Loucy (cell line): Measurements from ENCODE around the gene C1RL.

Experiments
- H2AFZ ChIP-seq: fragments of 200-600 bp; sonication (generic); 2 replicates; pipeline ENCODE4 v1.6.0; 2016; ENCODE audit warnings: antibody characterized with exemption, mild to moderate bottlenecking, low read length, moderate library complexity
- H3F3A ChIP-seq: fragments of 200-600 bp; 2 replicates; pipeline ENCODE4 v1.6.0; 2016; ENCODE audit warnings: antibody characterized with exemption, low read depth, mild to moderate bottlenecking
- H3K27me3 ChIP-seq: fragments of 200-600 bp; sonication (generic); 2 replicates; pipeline ENCODE4 v1.6.1; 2014; ENCODE audit warnings: low read length, mild to moderate bottlenecking; ENCODE audit not compliant: insufficient read depth, poor library complexity, severe bottlenecking
- H3K36me3 ChIP-seq: fragments of 200-600 bp; sonication (generic); 2 replicates; pipeline ENCODE4 v1.6.1; 2016; ENCODE audit warnings: low read length; ENCODE audit not compliant: insufficient read depth
- H3K4me1 ChIP-seq: fragments of 200-600 bp; sonication (generic); 2 replicates; pipeline ENCODE4 v1.5.1; 2014; ENCODE audit warnings: low read length, mild to moderate bottlenecking; ENCODE audit not compliant: insufficient read depth, poor library complexity, severe bottlenecking
- H3K4me2 ChIP-seq: fragments of 200-600 bp; sonication (generic); 2 replicates; pipeline ENCODE4 v1.6.0; 2014; ENCODE audit warnings: antibody characterized with exemption, low read length, low read depth, mild to moderate bottlenecking; ENCODE audit not compliant: poor library complexity, severe bottlenecking
- H3K4me3 ChIP-seq: fragments of 200-600 bp; sonication (generic); 2 replicates; pipeline ENCODE4 v1.5.1; 2014; ENCODE audit warnings: low read length, mild to moderate bottlenecking, mixed read lengths; ENCODE audit not compliant: poor library complexity, severe bottlenecking
- H3K79me2 ChIP-seq: fragments of 200-600 bp; sonication (generic); 2 replicates; pipeline ENCODE4 v1.6.1; 2014; ENCODE audit warnings: low read length; ENCODE audit not compliant: insufficient read depth
- H3K9ac ChIP-seq: fragments of 200-600 bp; sonication (generic); 2 replicates; pipeline ENCODE4 v1.6.0; 2014; ENCODE audit warnings: mild to moderate bottlenecking, low read depth, low read length, moderate library complexity; ENCODE audit not compliant: poor library complexity, severe bottlenecking
- H3K9me2 ChIP-seq: fragments of 200-600 bp; sonication (generic); replicated peaks from 2 replicates; pipeline ENCODE4 v1.6.1; 2016; ENCODE audit warnings: low read depth, low read length, mixed read lengths
- H3K9me3 ChIP-seq: fragments of 200-600 bp; sonication (generic); 2 replicates; pipeline ENCODE4 v1.6.1; 2014; ENCODE audit warnings: mild to moderate bottlenecking, antibody characterized with exemption, low read length, low read depth; ENCODE audit not compliant: insufficient read depth
- H4K20me1 ChIP-seq: fragments of 200-600 bp; sonication (generic); 2 replicates; pipeline ENCODE4 v1.6.0; 2014; ENCODE audit warnings: antibody characterized with exemption, low read length, mild to moderate bottlenecking; ENCODE audit not compliant: insufficient read depth, poor library complexity, severe bottlenecking
- CTCF ChIP-seq: fragments of 200-600 bp; sonication (generic); conservative IDR thresholded peaks from 2 replicates; pipeline ENCODE4 v1.5.1; 2014; ENCODE audit warnings: mild to moderate bottlenecking, antibody characterized with exemption, low read length
- EZH2phosphoT487 ChIP-seq: fragments of 200-600 bp; IDR thresholded peaks from 2 replicates; pipeline ENCODE4 v1.6.1; 2018; ENCODE audit warnings: antibody characterized with exemption, mild to moderate bottlenecking, moderate library complexity, borderline replicate concordance

The C1RL gene

GRCh38 chr12:7142809-7143465 is 33.9 kb upstream of the C1RL start:
- H3K36me3 ChIP-seq, result peaks cover 57% of the 10 kb centered on the region; the same call in 1 of the 2 replicates
- no peak overlapping the region for H3K9ac ChIP-seq
- no peaks in the 10 kb centered on the region for H3K79me2 ChIP-seq
- H4K20me1 ChIP-seq, result no peaks in the 10 kb centered on the region
- no peak for TF ChIP-seq CTCF
- no peak for TF ChIP-seq EZH2phosphoT487
- no peak overlapping the region for H3K4me3 ChIP-seq
- H3F3A ChIP-seq, result no peaks in the 10 kb centered on the region
- no peak overlapping the region for H3K4me2 ChIP-seq
- no peak overlapping the region for H2AFZ ChIP-seq
- H3K27me3 ChIP-seq, result no peaks in the 10 kb centered on the region
- H3K9me2 ChIP-seq, result no peaks in the 10 kb centered on the region
- no peaks in the 10 kb centered on the region for H3K9me3 ChIP-seq
- H3K4me1 ChIP-seq, result no peaks in the 10 kb centered on the region

GRCh38 chr12:7142056-7142644 is 33.1 kb upstream of the C1RL start:
- Histone ChIP-seq H3K27me3 (no peaks in the 10 kb centered on the region), H3K4me2 (no peak overlapping the region), H3K36me3 (peaks cover 64% of the 10 kb centered on the region; the same call in 1 of the 2 replicates), H3K9me2 (no peaks in the 10 kb centered on the region), H3K4me3 (no peak overlapping the region), H3K9me3 (no peaks in the 10 kb centered on the region), H3K4me1 (no peaks in the 10 kb centered on the region), H3F3A (no peaks in the 10 kb centered on the region), H2AFZ (no peak overlapping the region), H3K9ac (no peak overlapping the region), H4K20me1 (no peaks in the 10 kb centered on the region), H3K79me2 (no peaks in the 10 kb centered on the region)
- TF ChIP-seq EZH2phosphoT487 (no peak), CTCF (peak; percentile 88)

GRCh38 chr12:7141351-7142005 is 32.5 kb upstream of the C1RL start:
- no peak overlapping the region for H3K4me3 ChIP-seq
- H3K9ac ChIP-seq, result no peak overlapping the region
- no peaks in the 10 kb centered on the region for H4K20me1 ChIP-seq
- H3K36me3 ChIP-seq, result peaks cover 64% of the 10 kb centered on the region; the same call in 1 of the 2 replicates
- no peak for TF ChIP-seq CTCF
- TF ChIP-seq EZH2phosphoT487, result no peak
- no peaks in the 10 kb centered on the region for H3K9me3 ChIP-seq
- no peaks in the 10 kb centered on the region for H3K79me2 ChIP-seq
- H3K4me2 ChIP-seq, result no peak overlapping the region
- no peaks in the 10 kb centered on the region for H3F3A ChIP-seq
- H3K27me3 ChIP-seq, result no peaks in the 10 kb centered on the region
- no peaks in the 10 kb centered on the region for H3K4me1 ChIP-seq
- H3K9me2 ChIP-seq, result no peaks in the 10 kb centered on the region
- no peak overlapping the region for H2AFZ ChIP-seq
